ENCODE results near the gene KL.

KL gene

DNA sequence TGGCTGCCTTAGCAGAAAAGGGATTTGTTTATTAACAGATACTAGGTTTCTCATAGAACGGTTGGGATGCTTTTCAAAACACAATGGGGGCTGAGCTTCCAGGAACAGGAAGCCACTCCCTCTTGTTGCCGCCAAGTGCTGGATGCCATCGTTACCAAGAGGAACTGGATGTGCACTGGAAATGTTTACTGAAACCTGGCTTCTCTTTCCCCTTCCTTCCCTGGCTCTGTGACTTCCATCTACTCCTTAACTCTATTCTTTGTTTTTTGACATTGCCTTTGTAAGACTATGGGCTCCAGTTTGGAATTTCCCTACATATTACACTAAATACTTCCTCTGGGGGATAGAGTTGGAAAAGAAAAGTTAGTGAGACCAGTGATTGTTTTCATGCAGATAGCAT is 11.7 kb upstream of the KL start:
- DNase-seq (ENCODE audit: low read depth), result no peak

DNA sequence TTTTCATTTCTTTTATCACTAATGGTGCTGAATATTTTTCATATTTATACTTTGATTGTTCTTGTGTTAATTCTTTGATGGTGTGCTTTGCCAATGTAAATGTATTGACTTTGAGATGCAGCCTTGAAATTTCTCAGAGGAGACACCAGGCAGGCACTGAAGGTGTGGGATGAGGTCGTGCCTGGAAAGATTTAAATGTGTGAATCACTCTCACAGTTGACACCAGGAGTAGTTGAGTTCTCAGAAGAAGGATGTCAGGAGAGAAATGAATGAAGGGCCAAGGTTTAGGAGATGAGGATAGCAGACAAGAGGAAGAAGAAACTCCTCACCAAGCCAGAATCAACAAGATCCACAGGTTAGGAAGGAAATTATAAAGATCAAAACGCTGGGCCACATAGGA is 10.1 kb upstream of the KL start:
- no peak for DNase-seq (ENCODE audit: low read depth)

DNA sequence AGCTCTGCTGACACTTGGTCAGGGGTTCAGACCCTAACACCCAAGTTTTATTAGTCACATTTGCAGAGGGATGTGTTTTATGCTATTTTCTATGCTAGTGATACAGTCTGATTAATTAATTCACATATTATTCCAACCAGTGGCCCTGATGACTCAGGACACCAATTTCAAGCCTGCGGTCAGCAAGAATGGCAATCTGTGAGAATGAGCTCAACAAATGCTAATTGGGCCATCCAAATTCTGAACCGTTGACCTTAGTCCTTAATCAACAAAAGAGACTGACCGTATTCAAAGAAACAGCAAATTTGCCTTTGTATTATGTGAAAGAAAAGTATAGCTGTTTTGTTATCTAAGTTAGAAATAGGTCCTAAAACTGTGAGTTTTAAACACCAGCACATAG is 9.6 kb upstream of the KL start:
- DNase-seq (ENCODE audit: low read depth), result no peak

GRCh38 chr13:33007237-33007636 is 9.0 kb upstream of the KL start:
- DNase-seq (ENCODE audit: low read depth), result no peak

DNA sequence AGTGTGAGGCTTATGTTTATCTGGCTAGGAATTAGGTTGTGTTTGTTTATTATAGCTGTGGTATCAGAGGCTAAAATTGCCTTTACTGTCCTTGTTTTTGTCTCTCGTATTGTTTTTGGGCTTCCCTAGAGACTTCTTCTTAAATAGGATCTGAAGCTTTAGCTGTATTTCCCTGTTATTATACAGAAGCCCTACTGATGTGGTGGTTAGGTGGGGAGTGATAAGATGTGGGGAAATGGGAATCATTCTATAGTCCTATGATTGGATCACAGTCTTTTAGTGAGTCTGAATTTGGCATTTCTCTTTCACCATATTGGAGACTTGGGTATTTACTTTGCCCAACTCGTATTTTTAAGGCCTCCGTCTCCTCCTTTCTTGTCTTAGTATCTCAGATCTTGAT is 8.3 kb upstream of the KL start:
- DNase-seq (ENCODE audit: low read depth), result no peak

DNA sequence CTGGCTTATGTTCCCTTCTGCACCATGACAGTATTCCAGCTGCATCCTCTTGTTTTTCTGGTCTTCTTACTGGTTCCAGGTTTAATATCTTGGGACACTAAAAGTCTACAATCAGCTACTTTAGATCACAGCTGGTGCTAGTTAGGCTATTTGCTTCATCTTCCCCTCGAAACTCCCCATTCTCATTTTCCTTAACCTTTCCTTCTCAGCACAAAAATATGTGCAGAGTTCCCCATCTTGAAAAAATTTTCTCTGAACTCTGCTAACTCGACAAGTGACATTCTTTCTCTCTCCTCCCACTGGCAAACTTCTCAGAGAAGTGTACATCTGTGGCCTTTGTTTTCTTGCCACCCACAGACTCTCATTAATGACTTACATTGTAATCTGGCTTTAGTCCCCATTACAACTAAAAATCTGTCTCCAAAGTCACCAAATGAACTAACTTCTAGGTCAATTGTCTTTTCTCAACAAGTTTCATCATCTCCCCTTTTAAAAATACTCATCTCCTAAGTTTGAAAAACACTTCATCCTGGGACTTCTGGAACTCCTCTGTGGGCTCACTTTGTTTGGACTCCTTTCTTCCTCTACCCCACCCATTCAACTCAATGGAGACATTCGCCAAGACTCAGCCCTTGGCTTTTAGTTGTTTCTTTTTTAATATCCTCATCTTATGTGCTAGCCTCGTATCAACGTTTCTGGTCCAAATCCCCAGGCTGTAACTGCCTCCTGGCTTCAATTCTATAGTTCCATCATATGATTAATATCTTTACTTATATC is 7.1 kb upstream of the KL start:
- DNase-seq (ENCODE audit: low read depth), result no peak

DNA sequence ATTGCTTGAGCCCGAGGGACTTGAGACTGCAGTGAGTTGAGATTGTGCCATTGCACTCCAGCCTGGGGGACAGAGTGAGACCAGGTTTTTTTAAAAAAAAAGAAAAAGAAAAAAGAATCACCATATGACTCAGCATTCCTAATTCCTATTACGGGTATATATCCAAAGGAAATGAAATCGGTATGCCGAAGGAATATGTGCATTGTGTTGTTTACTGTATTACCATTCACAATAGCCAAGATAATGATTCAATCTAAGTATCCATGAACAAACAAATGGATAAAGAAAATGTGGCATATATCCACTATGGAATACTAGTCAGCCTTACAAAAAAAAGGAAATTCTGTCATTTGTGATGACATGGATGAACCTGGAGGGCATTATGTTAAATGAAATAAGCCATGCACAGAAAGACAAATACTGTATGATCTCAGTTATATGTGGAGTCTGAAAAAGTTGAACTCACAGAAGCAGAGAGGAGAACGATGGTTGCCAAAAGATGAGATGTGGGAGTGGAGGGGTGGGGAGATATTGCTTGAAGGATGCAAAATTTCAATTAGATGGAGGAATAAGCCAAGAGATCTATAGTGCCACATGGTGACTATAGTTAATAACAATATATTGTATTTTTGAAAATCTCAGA is 4.3 kb upstream of the KL start:
- DNase-seq (ENCODE audit: low read depth), result no peak

DNA sequence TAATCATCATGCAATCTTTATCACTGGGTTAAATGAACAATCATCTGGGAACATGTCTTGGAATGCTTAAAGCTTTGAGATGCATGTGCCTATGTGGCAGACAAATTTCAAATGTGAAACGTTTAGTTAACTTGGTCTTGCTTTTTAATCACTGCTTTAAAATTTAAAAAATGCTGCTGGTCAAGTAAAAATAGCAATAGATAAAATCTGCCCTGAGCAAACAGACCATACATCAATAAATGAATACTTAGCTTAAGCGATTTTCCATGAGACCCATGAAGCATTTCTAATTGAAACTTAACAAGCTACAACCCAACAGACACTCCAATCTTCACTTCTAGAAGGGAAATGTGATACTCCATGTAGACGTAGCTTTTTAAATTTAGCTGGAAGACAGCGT is 1.9 kb upstream of the KL start:
- DNase-seq (ENCODE audit: low read depth), result no peak

GRCh38 chr13:33015241-33015668 is 968 bp upstream of the KL start:
- no peak for DNase-seq (ENCODE audit: low read depth)

DNA sequence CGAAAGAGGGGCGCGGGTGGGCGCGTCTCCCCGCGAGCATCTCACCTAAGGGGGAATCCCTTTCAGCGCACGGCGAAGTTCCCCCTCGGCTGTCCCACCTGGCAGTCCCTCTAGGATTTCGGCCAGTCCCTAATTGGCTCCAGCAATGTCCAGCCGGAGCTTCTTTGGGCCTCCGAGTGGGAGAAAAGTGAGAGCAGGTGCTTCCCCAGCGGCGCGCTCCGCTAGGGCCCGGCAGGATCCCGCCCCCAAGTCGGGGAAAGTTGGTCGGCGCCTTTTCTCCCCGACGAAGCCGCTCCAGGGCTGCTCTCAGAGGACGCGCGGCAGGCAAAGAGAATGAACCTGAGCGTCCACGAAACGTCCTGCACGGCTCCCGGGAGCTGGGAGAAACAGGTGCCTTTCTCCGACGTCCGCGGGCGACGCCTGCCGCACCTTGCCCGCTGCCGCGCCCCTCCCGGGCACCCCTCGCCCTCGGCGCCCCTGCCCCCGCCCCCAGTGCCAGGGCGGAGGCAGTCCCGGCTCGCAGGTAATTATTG is 366 bp upstream of the KL start:
- no peak for DNase-seq (ENCODE audit: low read depth)

- DNase-seq (ENCODE audit: low read depth), result no peak
Observed at GRCh38 chr13:33017323-33017929, 1.2 kb downstream of the KL start.

DNA sequence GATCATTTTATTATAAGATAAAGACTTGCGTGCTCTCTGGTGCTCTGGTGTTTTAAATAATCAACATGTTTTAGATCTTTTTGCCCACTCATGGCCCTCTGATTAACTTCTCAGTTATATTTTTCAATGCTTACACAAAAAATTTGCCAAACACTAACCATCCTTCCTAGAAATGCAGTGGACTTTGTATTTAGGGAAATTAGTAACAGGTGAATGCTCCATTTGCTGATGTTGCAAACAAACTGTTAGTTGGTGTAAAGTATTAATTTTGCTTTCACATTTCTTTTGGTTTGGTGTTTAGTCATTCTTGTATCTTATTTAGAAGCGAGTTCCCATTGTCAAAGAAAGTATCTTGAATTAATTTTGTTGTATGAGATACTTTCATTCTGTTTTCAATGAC is 2.7 kb downstream of the KL start:
- DNase-seq (ENCODE audit: low read depth), result no peak

DNA sequence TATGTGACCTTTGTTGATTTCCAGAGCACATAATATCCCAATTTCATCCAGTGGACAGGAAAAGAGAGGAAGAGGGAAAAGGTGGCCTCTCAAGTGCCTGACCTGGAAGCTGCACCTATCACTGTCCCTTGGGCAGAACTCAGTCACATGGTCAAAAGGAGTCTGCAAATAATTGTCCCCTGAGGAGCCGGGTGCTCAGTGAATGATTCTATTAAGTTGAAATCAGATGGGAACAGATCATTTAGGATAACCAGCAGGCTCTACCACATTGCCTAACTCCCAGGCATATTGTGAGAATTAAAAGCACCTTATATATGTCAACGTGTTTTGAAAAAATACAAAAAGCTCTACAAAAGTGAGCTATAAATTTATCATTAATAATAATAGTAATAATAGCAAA is 6.8 kb downstream of the KL start:
- no peak for DNase-seq (ENCODE audit: low read depth)

DNA sequence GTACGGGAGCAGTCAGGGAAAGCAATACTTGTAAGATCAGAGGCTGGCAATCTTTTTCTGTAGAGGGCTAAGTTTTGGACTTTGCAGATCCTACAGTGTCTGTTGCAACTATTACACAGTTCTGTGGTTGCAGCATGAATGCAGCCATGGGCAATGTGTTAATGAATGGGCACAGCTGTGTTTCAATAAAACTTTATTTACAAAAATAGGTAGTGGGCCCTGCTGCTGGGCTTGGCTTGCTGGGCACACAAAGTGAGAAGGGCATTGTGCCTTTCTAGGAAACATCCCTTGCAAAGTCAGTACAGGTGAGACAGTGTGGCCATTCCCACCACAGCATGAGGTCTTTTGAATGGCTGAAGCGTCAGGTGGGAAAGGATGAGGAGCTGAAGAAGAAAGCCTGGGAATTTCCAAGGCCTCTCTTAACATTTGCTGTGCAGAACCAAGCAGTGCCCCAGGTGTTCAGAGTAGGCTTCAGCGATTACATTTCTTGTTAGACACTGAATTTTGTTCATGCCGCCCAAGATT is 9.1 kb downstream of the KL start:
- DNase-seq (ENCODE audit: low read depth), result no peak

- DNase-seq (ENCODE audit: low read depth), result no peak
Observed at GRCh38 chr13:33026489-33027152, 10.4 kb downstream of the KL start.

- no peak for DNase-seq (ENCODE audit: low read depth)
Observed at GRCh38 chr13:33028620-33029019, 12.4 kb downstream of the KL start.

GRCh38 chr13:33031277-33031676 is 15.1 kb downstream of the KL start:
- DNase-seq (ENCODE audit: low read depth), result no peak

GRCh38 chr13:33032037-33032625 is 15.9 kb downstream of the KL start:
- no peak for DNase-seq (ENCODE audit: low read depth)

DNA sequence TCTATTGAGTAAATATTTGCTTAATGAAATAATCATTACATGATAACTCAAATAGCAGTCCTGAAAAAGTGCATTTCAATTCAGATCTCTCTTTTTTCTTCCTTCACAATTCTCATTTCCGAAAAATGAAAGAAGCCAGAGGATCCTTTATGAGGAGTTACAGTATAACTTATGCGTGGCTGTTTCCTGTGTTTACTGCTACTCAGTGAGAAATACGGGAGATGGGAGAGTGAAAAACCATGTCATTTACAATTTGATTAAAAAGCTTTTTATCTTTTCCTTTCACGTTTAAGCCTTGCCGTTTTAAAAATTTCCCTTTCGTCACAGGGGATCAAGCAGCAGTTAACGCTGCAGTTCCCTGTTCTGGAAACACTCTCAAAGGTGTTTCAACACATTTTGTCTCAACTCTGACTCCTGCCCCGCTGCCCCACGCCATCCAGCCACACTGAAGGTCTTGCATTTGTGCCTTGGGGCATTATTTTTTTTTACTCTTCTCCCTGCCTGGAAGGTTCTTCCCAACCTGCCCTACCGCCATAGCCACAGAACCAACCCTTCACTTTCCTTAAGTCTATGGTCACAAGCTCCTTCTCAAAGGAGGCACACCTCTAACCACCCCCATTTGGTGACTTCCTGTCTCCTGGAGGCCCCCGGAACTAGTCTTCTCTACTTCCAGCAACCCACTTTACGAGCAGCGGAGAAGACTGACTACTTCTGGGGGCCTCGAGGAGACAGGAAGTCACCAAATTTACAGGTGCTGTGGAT is 17.0 kb downstream of the KL start:
- DNase-seq (ENCODE audit: low read depth), result no peak

- no peak for DNase-seq (ENCODE audit: low read depth)
Observed at GRCh38 chr13:33033986-33034385, 17.8 kb downstream of the KL start.

GRCh38 chr13:33034882-33035520 is 18.8 kb downstream of the KL start:
- DNase-seq (ENCODE audit: low read depth), result no peak
